NCI-H2107 treated with DMSO at 0.1 percent for 48 hours (cell line): ENCODE results near the gene POLL.
A peak's percentile ranks its signal among the peaks of the same experiment; 100 is the strongest.
"Not testable (repeated sequence)": the region's sequence is repeated elsewhere in the genome, so short reads cannot be mapped to it uniquely, and the experiment has no call there.

ENCODE experiments used
- DNase-seq: peaks from one replicate; lab custom pipeline; 2025; ENCODE audit not compliant: unreplicated experiment; lab: John Stamatoyannopoulos, UW

Gene POLL

GRCh38 chr10:101612086-101612485 lies 24.0 kb upstream of the POLL start:
- DNase-seq, result no peak

- DNase-seq, result no peak
Measured at GRCh38 chr10:101611096-101611905, 23.2 kb upstream of the POLL start.

- DNase-seq, result no peak
Measured at GRCh38 chr10:101609481-101609880, 21.4 kb upstream of the POLL start.

DNA sequence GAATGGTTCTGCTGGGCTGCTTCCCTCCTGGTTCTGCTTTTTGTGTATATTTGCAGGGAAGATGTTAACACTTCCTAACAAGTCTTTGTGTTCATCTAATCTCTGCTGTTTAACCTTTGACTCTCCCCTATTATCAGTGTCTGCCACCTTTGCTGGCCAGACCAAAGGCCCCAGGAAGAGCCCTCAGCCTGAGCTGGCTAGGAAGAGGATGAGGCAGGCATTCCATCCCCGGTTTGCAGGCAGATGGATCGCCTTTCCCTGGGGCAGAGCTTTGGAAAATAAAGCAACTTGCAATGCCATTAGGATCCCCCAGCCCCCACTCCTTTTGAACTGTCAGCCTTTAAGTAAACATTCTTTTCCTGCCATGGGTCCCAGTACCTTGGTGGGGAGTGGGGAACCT lies 19.1 kb upstream of the POLL start:
- DNase-seq, result no peak

GRCh38 chr10:101602761-101603398 lies 14.8 kb upstream of the POLL start:
- DNase-seq, result peak; percentile 41

GRCh38 chr10:101601541-101601940 lies 13.5 kb upstream of the POLL start:
- DNase-seq, result no peak

- no peak for DNase-seq
Measured at GRCh38 chr10:101597091-101597900, 9.2 kb upstream of the POLL start.

DNA sequence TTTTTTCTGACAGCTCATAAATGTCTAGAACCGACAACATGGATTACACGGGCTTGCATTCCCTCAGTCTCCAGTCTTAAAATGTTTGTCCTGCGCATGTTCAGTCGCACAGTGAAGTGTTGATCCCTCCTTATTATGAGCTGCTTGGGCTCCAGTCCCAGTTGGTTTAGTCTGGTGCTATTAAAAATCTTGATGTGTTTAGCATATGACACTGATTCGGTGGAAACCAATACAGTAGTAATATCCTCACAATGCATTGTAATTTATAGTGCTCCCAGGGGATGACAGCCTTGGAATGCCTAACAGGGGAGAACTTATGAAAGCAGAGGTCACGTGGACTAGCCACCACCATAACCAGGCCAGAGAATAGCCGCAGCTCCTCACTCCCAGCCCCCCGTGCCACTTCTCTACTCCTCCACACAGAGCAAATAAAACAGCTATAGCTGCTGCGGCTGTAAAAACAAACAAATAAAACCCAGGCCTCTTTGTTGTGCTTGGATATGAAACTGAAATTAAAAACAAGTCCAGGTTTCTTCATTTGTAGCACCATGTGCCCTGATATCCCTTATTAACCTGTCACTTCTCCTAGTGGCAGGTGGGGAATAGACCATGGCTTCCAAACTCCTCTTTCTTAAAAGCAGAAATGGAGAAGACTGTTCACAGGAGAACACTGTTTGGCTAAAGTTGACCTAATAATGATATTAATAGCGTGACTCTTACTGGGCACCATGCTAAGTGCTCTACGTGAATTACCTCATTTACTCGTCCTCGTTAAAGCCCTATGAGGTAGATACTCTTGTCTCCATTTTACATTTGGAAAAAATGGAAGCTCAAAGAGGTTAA lies 7.8 kb upstream of the POLL start:
- DNase-seq, result peak; percentile 26

DNA sequence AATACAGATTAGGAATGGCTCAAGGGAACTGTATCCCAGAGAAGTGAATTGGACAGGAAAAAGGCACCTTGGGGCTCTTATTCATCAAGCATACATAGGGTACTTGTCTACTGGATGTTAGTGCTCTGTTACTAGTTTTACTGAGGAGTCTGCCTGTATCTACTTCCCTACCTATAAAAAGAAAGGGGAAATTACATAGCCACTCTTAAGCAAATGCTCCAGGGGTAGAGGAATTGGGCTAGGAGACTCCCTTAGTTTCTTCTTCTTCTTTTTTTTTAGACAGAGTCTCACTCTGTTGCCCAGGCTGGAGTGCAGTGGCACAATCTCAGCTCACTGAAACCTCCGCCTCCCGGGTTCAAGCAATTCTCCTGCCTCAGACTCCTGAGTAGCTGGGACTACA lies 5.3 kb upstream of the POLL start:
- DNase-seq, result not testable (repeated sequence)

DNA sequence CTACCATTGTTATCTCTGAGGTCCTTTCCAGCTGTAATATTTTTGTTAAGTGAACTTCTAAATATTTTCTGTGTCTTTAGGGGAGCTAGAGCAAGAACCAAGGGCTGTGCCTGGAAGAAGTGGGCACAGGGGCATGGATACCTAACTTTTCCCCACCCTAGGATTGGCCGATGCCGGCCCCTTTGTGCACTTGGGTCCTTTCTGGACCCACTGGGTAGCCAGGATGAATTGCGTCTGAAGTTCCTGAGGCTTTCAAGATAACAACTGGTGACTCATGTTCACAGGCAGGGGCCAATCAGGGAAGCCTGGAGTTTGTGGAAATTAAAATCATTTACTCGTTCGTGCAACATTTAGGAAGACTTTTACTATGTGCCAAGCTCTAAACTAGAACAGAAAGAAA lies 822 bp upstream of the POLL start:
- DNase-seq, result no peak

DNA sequence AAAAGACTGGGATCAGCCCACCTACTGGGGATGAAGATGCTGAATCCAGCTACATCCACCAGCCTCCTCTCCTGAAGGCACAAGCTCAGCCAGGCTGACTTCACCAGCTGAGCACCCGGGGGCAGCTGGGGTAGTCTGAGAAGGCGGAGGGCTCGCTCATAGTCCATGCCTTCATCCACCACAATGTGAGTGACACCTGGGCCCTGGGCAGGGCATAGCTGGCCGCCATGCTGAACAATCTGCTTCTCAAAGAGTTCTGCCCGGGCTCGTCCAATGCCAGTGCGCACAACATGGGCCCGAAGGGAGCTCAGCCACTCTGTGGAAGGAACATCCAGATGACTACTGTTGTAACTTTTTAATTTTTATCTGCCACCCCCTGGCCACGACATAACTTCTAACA lies 2.2 kb downstream of the POLL start:
- no peak for DNase-seq

DNA sequence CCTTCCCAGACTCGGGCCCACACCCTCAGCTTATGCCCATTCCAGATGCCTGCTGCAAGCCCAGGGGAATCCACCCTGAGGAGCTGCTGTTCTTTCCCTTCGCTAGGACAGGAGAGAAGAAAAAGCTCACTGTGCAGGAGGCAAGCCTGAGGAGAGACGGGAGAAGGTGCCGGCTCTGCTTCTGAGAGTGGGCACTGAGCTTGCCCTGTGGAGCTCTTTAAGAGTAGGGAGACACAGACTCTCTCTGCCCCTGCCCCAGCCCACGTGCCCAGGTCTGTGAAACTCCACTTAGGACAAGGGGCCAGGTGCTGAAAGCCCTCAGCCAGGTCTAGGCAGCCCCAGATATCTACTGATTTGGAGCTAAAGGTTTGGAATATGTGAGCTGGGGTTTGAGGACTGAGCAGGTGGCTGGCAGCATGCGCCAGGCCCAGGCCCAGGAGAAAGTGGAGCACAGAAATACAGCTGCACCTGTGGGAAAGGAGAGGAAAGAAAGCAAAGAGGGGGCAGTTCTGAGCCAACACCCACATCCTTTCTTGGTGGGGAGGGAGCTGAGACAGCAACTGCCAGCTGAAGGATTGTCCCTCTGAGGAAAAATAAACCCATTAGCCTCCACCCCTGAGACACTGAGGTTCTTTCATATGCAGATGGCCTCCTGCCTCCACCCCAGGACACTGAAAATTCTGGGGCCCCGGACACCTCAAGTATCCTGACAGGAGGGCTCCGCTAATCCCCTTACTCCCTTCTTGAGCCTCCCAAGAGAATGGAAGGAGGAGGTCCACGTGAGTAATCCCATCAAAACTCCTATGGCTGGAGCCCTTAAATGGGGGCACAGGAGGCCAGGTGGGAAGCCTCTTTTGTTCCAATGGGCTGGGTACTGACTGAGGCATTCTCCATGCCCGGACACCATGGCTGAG lies 7.3 kb downstream of the POLL start:
- DNase-seq, result no peak

DNA sequence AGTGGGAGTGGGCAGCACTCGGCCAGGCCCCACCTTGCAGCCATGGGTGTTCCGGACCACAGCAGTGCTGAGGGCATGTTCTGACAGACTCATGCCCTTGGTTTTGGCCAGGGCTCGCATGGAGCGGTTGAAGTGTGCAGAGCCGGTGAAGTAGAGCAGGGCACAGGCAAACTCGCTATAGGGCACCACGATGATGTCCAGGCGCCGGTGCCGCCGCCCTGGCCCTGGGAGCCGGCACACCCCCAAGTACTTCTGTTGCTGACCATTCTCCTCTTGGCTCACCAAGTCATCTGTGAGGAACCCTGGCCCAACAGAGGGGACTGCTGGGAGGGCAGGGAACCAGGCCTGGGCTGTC lies 8.6 kb downstream of the POLL start:
- no peak for DNase-seq

DNA sequence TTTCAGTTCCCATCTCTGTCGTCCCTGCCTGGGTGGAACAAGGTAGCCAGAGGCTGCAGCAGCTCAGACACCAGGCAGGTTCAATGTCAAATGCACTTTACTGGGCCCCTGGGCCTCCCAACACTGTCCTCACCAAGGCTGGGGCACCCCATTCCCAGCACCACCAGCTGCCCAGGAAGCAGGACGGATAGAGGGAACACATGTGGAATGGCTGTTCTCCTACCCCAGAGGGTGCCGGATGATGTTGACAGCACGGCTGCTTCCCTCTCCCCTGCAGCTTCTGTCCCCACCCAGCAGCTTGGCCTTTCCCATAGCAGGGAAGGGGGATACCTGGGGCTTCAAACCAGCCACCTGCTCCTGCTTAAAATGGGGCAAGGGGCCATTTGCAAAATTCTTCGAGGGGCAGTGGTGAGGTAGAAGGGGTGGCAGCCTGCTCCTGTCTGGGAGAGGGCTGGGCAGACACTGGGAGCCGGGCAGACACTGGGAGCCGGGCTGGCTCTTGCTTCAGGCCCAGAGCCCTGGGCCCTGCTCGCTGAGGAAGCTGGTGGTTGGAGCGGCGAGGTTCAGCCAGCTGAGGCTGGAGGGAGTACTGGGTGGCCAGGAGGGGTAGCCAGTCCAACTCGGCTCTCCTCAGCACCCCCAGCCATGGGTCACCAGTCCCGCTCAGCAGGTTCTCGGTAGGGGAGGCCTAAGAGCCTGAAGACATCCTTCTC lies 9.1 kb downstream of the POLL start:
- DNase-seq, result no peak

DNA sequence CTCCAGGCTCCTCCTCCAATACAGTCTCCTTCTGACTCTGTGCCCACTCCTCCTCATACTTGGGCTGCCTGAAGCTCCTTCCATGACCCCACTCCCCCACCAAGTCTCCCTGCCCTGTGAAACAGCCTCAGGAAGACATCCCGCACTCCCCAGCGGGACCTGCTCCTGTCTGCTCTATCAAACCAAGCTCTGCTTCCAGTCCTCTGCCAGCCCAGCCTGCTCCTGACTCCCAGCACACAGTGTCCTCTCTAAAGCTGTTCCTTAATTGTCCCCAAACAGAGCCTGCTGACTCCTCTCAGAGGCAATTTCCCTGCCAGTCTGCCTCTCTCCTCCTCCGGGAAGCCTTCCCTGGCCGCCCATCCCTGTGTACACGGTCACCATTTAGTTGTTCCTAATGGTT lies 9.9 kb downstream of the POLL start:
- DNase-seq, result no peak

DNA sequence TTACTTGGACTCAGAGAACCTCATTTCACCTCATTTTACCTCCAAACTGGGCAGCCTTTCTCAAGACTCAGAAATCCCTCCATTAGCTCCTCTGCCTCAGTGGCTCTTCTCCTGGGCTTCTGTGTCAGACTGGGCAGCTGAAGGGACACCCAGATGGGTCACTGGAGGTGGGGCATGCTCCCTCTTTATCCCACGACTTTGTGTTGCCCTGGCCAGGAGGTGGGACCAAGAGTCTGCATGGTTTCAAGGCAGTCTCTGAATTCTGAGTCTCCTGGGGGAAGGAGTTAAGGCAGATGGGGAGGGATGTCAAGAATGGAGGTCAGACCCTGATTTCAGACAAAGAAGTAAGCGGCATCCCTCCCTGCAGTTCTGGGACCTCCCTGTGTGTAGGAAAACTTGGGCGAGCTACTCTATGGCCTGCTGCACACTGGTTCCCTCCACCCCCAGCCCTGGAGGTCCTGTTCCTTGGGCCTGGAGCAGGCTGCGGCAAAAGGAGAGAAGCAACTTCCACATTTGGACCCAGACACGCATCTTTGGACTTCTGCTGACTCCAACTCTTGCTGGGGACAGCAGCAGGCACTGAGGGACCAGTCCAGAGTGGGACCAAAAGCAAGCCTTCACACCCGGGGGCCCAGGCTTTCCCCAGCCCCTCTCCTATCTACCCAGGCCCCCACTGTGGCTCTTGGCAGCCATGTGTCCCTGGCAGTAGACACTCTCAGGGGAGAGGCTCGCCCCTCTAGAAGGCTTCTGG lies 10.8 kb downstream of the POLL start:
- DNase-seq, result no peak

- no peak for DNase-seq
Measured at GRCh38 chr10:101576211-101576863, 11.7 kb downstream of the POLL start.

DNA sequence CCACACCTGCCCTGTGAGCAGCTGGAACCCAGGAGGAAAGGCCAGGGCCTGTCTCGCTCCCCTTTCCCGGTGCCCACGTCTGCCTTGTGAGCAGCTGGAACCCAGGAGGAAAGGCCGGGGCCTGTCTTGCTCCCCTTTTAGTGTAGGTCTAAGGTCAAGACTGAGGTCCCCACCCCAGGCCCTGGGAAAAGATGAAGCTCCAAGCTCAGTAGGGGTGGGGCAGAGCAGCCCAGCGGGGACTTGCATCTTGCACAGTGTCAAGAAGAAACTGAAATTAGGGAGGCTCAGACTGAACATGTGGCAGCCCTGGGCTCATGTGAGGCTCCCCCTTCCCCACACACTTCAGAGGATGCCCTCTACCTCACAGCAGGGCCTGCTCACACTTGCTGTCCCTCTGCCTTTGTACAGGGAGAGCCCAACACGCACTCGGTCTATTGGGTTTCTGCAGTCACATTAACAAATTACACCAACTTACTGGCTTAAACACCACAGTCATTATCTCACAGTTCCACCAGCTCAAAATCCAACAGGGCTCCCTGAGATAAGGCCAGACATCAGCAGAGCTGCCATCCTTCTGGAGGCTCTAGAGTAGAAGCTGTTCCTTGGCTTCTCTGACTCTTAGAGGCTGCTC lies 12.4 kb downstream of the POLL start:
- no peak for DNase-seq
